BE2C (cell line): ENCODE data around the gene AP1G2.
A peak's percentile ranks its signal among the peaks of the same experiment; 100 is the strongest.

Experiments
- DNase-seq: peaks from one replicate; pipeline ENCODE4 v3.0.0-alpha.2; 2020
- H3K27me3 ChIP-seq: fragments of 250-450 bp; sonication (Bioruptor Pico); 2 replicates; pipeline ENCODE4 v1.5.1; 2020; ENCODE audit warnings: mild to moderate bottlenecking
- H3K36me3 ChIP-seq: fragments of 250-450 bp; sonication (Bioruptor Pico); 2 replicates; pipeline ENCODE4 v1.5.1; 2020; ENCODE audit warnings: mild to moderate bottlenecking
- H3K4me1 ChIP-seq: fragments of 250-450 bp; sonication (Bioruptor Pico); 2 replicates; pipeline ENCODE4 v1.5.1; 2020
- H3K4me3 ChIP-seq: 2 replicates; pipeline ENCODE4 v1.5.1; 2011; ENCODE audit warnings: low read depth, low read length
- H3K9me3 ChIP-seq: fragments of 250-450 bp; sonication (Bioruptor Pico); 2 replicates; pipeline ENCODE4 v1.5.1; 2020
- CTCF ChIP-seq: IDR thresholded peaks from 2 replicates; pipeline ENCODE4 v1.5.1; 2012; ENCODE audit warnings: mild to moderate bottlenecking, low read depth, low read length

The AP1G2 gene

GRCh38 chr14:23543403-23543802 is 24.2 kb downstream of the AP1G2 start:
- no peaks in the 10 kb centered on the region for H3K27me3 ChIP-seq
- H3K9me3 ChIP-seq: no peaks in the 10 kb centered on the region
- no peak overlapping the region for H3K4me3 ChIP-seq
- peaks cover 17% of the 10 kb centered on the region for H3K4me1 ChIP-seq
- H3K36me3 ChIP-seq: no peaks in the 10 kb centered on the region; the same call in 1 of the 2 replicates
- no peak for TF ChIP-seq CTCF
- no peak for DNase-seq

GRCh38 chr14:23542261-23542660 is 25.3 kb downstream of the AP1G2 start:
- Histone ChIP-seq H3K4me3 (no peak overlapping the region), H3K27me3 (no peaks in the 10 kb centered on the region), H3K4me1 (peaks cover 17% of the 10 kb centered on the region), H3K36me3 (no peaks in the 10 kb centered on the region; the same call in 1 of the 2 replicates), H3K9me3 (no peaks in the 10 kb centered on the region)
- no peak for TF ChIP-seq CTCF
- DNase-seq: no peak

GRCh38 chr14:23540141-23540469 is 27.5 kb downstream of the AP1G2 start:
- no peak for TF ChIP-seq CTCF
- Histone ChIP-seq H3K36me3 (no peaks in the 10 kb centered on the region; the same call in 1 of the 2 replicates), H3K27me3 (no peaks in the 10 kb centered on the region), H3K4me3 (no peak overlapping the region), H3K9me3 (no peaks in the 10 kb centered on the region), H3K4me1 (peaks cover 15% of the 10 kb centered on the region)
- DNase-seq: no peak

- Histone ChIP-seq H3K4me1 (peaks cover 9% of the 10 kb centered on the region), H3K36me3 (no peaks in the 10 kb centered on the region; the same call in 1 of the 2 replicates), H3K4me3 (no peak overlapping the region), H3K27me3 (no peaks in the 10 kb centered on the region), H3K9me3 (no peaks in the 10 kb centered on the region)
- peak; percentile 59 for DNase-seq
- TF ChIP-seq CTCF: peak; percentile 91
Observed at GRCh38 chr14:23539248-23540140, 28.1 kb downstream of the AP1G2 start.

- Histone ChIP-seq H3K36me3 (no peaks in the 10 kb centered on the region; the same call in 1 of the 2 replicates), H3K4me3 (no peak overlapping the region), H3K27me3 (no peaks in the 10 kb centered on the region), H3K9me3 (no peaks in the 10 kb centered on the region), H3K4me1 (peaks cover 6% of the 10 kb centered on the region)
- DNase-seq: no peak
- no peak for TF ChIP-seq CTCF
Observed at GRCh38 chr14:23538785-23539184, 28.8 kb downstream of the AP1G2 start.

GRCh38 chr14:23538050-23538718 is 29.4 kb downstream of the AP1G2 start:
- H3K4me3 ChIP-seq: no peak overlapping the region
- no peaks in the 10 kb centered on the region; the same call in 1 of the 2 replicates for H3K36me3 ChIP-seq
- no peak for DNase-seq

More at GRCh38 chr14:23538050-23538718, 29.4 kb downstream of the AP1G2 start:
- no peak for TF ChIP-seq CTCF
- Histone ChIP-seq H3K9me3 (no peaks in the 10 kb centered on the region), H3K27me3 (no peaks in the 10 kb centered on the region), H3K4me1 (peaks cover 6% of the 10 kb centered on the region)
